GM21360 (cell line): ENCODE data around the gene NMNAT2.
"Not testable (repeated sequence)": the region's sequence is repeated elsewhere in the genome, so short reads cannot be mapped to it uniquely, and the experiment has no call there.

Experiments used
- ATAC-seq: cut with Tn5 transposase; IDR thresholded peaks from one replicate; pipeline ENCODE4 v1.9.1; 2021; ENCODE audit warnings: mild to moderate bottlenecking, moderate library complexity; ENCODE audit not compliant: unreplicated experiment

The NMNAT2 gene

DNA sequence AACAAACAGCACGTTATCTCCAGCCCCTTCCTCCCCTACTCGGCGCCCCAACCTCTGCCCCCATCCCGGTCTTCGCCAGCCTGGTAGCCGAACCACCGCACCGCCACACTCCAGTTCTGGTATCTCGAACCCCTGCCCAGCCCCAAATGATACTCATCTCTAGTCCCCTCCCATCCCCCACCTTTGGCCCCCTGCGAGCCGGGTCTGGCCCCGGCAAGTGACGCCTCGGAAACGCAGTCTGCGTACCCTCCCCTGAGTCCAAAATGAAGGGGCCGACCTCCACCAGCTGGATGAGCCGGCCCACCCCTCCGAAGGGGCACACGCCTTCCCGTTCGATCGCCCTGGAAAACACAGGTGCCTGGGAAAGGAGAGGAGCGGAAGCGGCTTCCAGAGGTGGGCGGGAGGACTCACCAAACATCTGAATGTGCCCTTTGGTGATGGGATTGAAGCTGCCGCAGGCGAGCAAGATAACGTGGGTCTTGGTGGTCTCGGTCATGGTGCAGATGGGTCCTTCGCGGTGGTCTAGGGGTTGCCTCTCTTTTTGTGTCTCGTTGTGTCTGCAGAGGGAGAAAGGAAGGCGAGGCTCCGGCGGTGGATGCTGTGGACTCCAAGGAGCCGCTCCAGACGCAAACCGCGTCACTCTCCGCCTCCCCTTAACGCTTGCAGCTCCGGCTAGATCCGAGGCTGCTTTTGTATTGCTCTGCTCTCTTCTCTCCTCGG, at the start of gene NMNAT2:
Gene NMNAT2, minus strand, starts transcription at position 609 of the 720 bp plus-strand sequence. Its CDS starts 113 bp downstream, at position 496.
- ATAC-seq: no peak

DNA sequence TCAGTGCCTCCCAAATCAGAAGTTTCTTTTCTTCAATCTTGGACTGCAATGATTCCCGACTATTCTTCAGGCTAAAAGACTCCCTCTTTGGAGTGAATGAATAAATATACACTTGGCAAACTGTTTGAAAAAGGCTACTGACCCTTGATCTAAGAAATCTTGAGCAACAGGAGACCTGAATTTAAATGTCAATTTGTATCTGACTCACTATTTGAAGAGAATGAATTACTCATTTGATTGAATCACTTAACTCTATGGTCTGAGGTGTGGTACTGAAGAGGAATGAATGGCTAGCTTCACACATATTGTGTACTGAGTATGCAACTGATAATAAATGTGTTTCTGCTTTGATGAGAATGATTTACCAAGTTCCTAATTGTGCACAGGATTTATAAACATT, 49.5 kb upstream of the NMNAT2 start:
- no peak for ATAC-seq

DNA sequence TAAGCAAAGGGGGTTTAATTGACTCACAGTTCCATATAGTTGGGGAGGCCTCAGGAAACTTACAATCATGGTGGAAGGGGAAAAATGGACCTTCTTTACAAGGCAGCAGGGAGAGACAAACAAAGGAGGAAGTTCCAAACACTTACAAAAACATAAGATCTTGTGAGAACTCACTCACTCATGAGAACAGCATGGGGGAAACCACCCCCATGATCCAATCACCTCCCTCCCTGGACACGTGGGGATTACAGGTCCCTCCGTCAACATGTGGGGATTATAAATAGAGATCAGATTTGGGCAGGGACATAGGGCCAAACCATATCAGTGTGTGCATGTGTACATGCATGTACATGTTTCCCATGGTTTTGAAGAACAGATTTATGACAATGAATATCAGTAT, 48.6 kb upstream of the NMNAT2 start:
- no peak for ATAC-seq

DNA sequence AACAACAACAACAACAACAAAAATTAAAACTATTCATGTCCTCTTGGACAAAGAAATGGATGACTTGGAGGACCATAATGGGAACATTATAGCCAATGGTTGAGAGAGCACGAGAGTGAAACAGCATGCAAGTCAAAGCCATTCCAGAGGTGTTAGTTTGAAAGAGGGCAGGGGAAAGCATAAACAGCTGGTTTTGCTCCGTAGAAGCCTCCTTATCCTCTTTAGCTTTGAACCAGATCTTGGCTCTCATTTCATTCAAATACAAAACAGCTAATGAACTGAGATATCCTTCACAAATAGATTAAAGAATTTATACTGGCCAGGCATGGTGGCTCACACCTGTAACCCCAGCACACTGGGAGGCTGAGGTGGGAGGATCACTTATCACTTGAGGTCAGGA, 45.4 kb upstream of the NMNAT2 start:
- ATAC-seq: no peak

DNA sequence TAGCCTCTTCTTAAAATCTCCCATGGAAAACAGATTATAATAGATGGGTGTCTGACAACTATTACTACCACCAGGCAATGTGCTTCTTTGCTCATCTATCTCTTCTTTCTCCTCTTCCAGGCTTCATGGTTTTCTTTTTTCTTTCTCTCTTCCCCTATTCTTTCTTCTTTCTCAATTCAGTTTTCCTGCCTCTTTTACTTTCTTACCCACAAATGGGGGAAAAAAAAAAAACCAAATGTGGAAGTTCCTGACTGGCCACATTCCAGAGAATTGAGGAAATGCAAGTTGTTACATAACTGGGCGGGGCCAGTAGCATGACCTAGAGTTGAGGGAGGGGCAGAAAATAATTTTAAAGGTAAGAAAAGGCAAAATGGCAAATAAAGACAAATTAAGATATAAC, 43.2 kb upstream of the NMNAT2 start:
- ATAC-seq: no peak

DNA sequence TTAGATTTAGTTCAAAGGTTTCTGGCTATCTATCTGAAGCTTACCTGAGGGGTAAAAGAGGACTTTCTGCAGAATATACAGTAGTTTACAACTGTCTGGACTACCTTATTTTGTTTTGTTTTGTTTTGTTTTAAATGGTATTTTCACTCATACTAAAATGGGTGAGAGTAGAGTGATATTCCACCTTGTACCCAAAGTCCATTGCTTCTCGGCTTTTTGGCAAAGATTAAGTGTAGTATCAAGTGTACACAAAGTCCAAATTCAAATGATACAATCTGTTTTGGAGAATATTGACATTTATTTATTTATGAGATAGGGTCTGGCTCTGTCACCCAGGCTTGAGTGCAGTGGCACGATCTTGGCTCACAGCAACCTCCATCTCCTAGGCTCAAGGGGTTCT, 42.4 kb upstream of the NMNAT2 start:
- ATAC-seq: no peak

DNA sequence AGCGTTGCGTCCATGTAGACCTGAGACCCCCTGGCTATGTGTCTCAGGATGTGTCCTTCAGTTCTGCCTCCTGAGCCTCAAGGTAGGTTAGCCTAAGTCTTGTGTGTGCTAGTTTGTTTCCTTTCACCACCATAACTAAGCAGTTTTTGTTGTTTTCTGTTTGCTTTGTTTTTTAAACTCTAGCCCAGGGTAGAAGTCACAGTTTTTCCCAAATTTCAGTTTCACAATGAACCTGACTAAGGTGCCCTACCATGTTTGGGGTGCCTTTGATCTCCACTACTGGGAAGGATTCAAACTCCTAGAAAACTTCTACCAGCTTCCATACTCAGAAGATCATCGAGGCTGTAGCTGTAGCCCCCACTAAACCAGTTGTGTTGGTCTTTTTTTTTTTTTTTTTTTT, 39.3 kb upstream of the NMNAT2 start:
- no peak for ATAC-seq

DNA sequence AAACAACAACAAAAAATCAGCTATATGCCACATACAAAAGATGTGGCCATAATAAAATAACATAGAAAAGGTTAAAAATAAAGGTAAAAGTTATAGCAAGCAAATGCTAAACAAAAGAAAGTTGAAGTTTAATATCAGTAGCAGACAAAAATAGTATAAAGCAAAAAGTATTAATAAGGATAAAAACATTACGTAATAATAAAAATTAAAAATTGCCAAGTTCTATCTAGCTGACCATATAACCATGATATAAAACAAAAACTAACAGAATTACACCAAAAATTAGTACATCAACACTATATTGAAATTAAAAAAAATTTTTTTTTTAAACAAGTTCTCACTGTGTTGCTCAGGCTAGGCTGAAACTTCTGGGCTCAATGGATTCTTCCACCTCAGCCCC, 38.6 kb upstream of the NMNAT2 start:
- no peak for ATAC-seq

DNA sequence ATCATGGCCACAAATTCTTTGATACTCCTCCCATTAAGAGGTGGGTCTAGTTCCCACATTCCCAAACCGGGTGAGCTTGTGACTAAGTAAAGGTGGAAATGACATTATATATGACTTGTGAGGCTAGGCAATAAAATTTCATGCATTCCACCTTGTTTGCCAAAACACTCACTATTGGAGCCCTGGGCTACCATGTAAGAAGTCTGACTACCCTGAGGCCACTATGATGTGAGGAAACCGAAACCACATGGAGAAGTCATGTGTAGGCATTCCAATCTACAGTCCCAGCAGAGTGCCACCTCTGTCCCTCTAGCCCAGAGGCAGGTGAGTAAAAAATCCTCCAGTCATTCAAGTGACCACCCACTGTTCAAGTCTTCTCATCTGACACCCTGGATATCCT, 36.2 kb upstream of the NMNAT2 start:
- no peak for ATAC-seq

DNA sequence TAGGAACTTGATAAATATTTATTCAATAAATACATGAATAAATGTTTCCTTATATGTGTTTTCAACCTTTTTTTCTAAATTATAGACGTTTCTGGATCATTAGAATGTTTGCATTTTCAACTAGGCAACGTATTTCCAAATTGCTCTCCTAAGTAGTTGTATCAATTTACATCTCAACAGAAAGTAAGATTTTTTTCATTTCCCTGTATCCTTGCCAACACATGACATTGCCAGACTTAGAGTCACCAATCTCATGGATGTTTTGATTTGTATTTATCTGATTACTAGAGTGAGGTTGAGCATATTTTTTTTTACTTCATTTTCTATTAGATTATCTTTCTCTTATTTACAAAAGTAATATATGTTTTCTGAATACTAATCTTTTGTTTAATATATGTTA, 31.9 kb upstream of the NMNAT2 start:
- ATAC-seq: no peak

DNA sequence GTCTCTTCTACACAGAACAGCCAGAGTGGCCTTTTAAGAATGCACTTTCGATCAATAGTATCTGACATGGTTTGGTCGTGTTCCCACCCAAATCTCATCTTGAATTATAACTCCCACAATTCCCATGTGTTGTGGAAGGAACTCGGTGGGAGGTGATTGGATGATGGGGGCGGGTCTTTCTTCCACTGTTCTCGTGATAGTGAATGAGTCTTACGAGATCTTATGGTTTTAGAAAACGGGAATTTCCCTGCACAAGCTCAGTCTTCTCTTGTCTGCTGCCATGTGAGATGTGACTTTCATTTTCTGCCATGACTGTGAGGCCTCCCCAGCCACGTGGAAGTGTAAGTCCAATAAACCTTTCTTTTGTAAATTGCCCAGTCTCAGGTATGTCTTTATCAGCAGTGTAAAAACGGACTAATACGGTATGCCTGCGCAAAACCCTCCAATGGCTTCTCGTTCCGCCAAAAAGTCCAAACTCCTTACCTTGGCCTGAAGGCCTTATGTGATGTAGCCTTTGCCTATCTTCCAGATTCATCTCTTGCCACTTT, 31.1 kb upstream of the NMNAT2 start:
- ATAC-seq: no peak

DNA sequence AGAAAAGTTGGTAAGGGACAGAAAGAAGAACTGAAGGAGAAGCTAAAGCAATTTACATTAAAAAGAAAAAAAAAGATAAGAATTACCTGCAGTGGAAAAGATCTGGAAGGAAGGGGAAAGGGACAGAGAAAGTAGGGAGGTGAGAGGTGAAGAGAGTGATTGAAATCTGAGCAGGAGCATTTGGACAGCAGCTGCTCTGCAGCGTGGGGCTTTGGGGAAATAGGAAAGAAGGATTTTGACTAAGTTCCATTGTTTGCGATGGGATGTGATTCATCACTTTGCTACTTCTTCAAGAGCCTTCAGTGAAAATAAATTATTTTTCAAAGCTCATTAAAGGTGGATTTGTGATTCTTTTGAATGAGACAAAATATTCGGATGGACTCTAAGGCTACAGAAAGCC, 26.1 kb upstream of the NMNAT2 start:
- no peak for ATAC-seq

DNA sequence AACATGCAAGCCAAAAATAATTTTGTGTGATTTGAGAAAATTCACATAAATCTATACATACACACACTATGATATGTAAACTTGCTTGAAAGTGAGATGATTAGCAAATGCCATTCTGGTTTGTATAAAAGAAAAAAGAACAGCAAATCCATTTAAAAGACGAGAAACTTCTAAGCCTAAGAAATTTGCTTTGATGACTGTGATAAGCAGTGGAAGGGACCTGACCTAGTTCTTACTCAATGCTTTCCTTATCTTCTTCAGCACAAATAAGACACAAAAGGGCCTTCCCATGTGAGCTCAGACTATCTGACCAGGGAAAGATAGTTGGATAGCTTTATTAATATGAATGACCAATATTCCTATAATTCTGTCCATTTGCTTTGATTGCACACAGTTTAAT, 25.3 kb upstream of the NMNAT2 start:
- no peak for ATAC-seq

DNA sequence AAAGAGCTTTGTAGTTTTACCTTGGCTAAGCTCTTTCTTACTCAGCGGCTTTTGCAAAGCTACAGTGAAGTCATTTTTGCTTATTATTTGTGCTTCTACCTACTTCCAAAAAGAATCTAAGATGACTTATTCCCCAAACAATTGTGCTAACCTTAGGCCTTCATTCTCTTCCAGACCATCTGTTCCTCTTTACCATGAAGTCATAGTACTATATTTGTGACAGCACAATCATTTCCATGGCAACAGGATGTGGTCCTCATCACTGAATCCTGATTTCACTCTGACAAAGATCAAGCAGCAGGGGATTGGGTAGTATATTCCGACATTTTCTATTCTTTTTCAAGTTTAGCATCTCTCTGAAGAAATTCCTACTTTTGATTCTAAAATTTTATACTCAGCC, 24.8 kb upstream of the NMNAT2 start:
- no peak for ATAC-seq

DNA sequence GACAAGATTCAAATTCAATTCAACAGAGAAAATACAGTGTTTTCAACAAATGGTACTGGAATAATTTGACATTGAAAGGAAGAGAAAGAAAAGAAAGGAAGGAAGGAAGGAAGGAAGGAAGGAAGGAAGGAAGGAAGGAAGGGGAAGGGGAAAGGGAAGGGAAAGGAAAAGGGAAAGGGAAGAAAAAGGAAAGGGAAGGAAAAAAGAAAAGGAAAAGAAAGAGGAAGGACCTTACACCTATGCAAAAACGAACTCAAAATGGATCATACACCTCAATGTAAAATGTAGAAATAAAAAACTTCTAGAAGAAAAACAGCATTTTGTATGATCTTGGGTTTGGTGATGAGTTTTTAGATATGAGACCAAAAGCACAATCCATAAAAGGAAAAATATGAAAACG, 19.9 kb upstream of the NMNAT2 start:
- no peak for ATAC-seq

DNA sequence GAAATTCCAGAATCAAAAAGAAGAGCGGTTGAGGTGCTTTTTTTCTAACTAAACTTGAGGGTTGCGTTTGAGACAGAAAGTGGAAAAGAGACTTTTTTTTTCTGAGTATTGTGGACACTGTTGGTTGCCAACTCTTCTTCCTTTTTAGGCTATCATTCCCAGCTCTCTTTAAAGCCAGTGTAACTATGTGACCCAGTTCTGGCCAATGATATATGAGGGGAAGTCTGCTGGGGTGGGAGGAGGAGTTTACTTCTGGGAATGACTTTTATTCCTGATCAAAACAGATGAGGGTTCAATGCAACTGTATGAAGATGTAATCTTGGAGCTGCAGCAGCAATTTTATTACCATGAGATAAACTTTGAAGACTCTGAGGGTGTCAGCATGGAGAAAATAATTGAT, 17.3 kb upstream of the NMNAT2 start:
- ATAC-seq: no peak

DNA sequence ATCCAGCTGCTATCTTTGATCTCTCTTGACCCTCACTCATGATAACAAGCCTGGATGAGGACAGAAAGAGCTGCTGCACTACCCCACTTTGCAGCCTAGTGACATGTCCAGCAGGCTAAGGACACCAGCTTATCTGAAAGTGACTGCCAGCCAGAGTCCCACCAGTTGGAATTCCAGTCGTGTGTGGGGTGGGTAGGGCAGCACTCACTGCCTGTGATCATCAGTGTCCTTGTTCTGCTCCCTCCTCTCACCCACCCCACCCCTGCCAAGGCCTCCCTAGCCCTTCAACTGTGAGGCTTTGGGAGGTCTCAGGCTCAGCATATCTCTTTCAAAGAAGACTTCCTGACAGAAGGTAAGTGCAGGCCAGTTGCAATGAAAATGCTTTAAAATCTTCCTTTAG, 15.5 kb upstream of the NMNAT2 start:
- no peak for ATAC-seq

DNA sequence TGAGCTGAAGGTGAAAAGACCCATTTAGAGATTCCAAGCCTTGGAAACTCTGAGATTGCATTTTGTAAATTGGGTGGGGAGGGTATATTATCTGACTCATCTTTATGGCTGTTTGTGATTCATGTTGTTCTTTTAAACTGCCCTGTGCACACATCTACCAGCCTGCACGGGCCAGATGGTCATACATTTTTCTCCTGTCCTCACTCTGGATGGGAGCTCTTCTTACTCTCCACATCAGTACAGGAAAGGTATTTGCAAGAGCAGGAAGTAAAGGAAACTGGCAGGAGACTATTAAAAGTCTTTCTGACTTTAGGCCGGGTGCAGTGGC, 14.3 kb upstream of the NMNAT2 start:
- ATAC-seq: no peak

DNA sequence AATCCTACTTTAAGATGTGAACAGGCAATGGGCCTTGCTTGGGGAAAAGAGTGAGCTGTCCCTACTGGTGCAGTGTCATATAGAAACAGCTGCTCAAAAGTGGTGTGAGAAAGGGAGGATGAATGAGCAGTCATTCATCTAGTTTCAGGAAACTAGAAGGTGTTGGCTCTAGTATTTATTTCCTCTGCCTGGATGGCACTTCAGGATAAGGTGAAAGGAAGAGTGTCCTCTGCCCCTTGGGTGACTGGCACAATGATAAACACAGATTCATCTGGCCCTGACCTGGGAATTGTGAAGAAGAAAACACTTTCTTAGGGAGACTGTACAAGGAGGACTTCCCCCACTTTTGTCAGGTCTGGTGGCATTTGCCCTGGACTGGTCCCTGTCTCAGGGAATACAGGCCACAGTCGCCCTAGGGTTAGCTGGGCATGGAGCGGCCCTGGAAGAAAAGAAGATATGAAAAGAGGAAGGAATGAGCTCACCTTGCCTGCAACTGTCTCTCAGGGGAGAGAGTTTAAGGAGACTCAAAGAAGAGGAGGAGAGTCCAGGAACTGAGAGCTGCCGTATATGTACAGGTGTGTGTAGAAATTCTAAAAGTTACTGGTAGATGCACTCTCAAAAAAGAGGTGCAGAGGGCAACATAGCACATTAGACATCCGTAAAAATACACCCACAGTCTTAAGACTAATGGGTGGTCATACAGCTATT, 13.8 kb upstream of the NMNAT2 start:
- ATAC-seq: no peak

DNA sequence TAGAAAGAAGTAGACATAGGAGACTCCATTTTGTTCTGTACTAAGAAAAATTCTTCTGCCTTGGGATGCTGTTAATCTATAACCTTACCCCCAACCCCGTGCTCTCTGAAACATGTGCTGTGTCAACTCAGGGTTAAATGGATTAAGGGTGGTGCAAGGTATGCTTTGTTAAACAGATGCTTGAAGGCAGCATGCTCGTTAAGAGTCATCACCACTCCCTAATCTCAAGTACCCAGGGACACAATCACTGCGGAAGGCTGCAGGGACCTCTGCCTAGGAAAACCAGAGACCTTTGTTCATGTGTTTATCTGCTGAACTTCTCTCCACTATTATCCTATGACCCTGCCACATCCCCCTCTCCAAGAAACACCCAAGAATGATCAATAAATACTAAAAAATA, 9.4 kb upstream of the NMNAT2 start:
- not testable (repeated sequence) for ATAC-seq

DNA sequence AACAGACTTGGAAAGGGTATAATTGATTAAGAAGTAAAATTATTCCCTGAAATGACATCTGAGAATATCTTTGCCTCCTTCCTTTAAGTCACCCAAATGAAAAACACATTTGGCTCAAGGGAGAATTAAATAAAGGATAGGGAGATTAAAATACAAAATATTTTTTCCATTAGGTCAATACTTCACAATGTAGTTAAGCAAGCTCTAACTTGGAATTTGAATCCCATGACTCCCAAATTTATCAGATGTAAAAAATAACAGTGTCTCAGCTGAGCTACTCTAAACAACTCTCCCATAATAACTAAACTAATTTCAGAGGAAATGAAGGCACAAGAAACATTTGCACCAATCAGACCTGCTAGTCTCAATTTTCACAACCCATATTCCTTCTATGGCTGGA, 6.5 kb upstream of the NMNAT2 start:
- no peak for ATAC-seq

DNA sequence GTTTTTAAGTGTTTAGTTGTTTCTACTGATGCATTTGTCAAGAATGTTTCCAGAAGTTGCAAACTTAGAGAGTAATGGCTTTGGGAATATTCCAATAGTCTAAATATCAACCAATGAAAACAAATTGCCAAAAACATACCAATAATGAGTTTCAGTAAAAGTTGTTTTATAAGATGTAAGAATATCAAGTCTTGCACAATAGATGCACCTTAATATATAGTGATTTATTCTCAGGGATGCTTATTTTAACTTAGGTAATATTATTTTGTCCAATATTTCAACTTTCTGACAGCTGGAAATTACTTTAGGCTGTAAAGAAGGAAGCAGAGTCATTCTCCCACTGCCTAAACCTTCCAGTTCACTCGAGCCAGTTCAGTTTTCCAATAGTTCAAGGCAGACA, 5.4 kb upstream of the NMNAT2 start:
- no peak for ATAC-seq

DNA sequence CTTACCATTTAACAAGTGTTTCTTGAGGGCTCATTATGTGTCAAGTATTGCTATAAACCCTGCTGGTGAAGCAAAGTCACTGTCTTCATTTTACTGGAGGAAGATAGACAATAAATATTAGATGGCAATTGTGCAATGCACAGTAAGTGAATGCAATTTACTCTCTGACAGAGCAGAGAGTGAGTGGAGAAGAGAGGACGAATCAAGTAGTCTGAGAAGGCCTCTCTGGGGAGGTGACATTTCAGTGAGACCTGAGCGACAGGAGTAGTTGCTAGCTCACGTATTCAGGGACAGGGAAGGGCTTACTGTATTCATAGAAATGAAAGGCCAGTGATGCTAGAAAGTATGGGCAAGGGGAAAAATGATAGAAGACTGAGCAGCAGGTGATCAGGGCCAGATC, 1.2 kb upstream of the NMNAT2 start:
- no peak for ATAC-seq
